Endothelial cell (in vitro differentiated cells): Measurements from ENCODE around the gene NFKB2. TPM values are rescaled to one million over a fixed set of nuclear protein-coding genes. Genes with fewer than 3 reads are reported as not detected.

ENCODE experiments used
- DNase-seq: peaks from one replicate; pipeline ENCODE4 v3.0.0; 2021; ENCODE audit warnings: low spot score
- H3K27ac Mint-ChIP-seq: one replicate; pipeline ENCODE4 v1.8.0; 2021; ENCODE audit warnings: mixed read lengths, inconsistent platforms; ENCODE audit not compliant: unreplicated experiment
- H3K27me3 Mint-ChIP-seq: one replicate; pipeline ENCODE4 v1.8.0; 2021; ENCODE audit warnings: mild to moderate bottlenecking, moderate library complexity, mixed read lengths, inconsistent platforms; ENCODE audit not compliant: unreplicated experiment
- H3K36me3 Mint-ChIP-seq: one replicate; pipeline ENCODE4 v1.8.0; 2021; ENCODE audit warnings: mild to moderate bottlenecking, low read depth, mixed read lengths, inconsistent platforms; ENCODE audit not compliant: unreplicated experiment
- H3K4me1 Mint-ChIP-seq: one replicate; pipeline ENCODE4 v1.8.0; 2021; ENCODE audit warnings: mild to moderate bottlenecking, mixed read lengths, inconsistent platforms; ENCODE audit not compliant: unreplicated experiment
- H3K4me3 Mint-ChIP-seq: one replicate; pipeline ENCODE4 v1.8.0; 2021; ENCODE audit warnings: mild to moderate bottlenecking, mixed read lengths, inconsistent platforms; ENCODE audit not compliant: unreplicated experiment
- H3K9me3 Mint-ChIP-seq: one replicate; pipeline ENCODE4 v1.8.0; 2021; ENCODE audit warnings: mixed read lengths, inconsistent platforms; ENCODE audit not compliant: unreplicated experiment
- CTCF ChIP-seq: fragments of 200-600 bp; sonication (generic); IDR thresholded peaks from one replicate; pipeline ENCODE4 v1.5.0; 2021; ENCODE audit warnings: antibody characterized with exemption; ENCODE audit not compliant: unreplicated experiment
- total RNA-seq: library from RNA; stranded (reverse); fragmentation: NEBNext Ultra II Directional; extraction: Animal tissue kit (Norgen Biotek cat#: 25700); gene quantifications from one replicate; pipeline ENCODE4 v1.2.1, GENCODE V29; 2021; ENCODE audit not compliant: unreplicated experiment

NFKB2 gene
- total RNA-seq, 1 donor from 2014 or later = 14.2 TPM

GRCh38 chr10:102426803-102427287 lies 31.3 kb downstream of the NFKB2 start:
- TF ChIP-seq CTCF = no peak
- no peak overlapping the region for H3K4me3 Mint-ChIP-seq

GRCh38 chr10:102429468-102429867 lies 34.0 kb downstream of the NFKB2 start:
- Mint-ChIP-seq H3K27ac (no peak overlapping the region), H3K4me1 (peaks cover 16% of the 10 kb centered on the region), H3K27me3 (peaks cover 8% of the 10 kb centered on the region), H3K36me3 (peaks cover 2% of the 10 kb centered on the region), H3K9me3 (no peaks in the 10 kb centered on the region), H3K4me3 (no peak overlapping the region)
- DNase-seq = no peak
- TF ChIP-seq CTCF = no peak

More at GRCh38 chr10:102426803-102427287, 31.3 kb downstream of the NFKB2 start:
- peaks cover 13% of the 10 kb centered on the region for H3K4me1 Mint-ChIP-seq
- peaks cover 7% of the 10 kb centered on the region for H3K27me3 Mint-ChIP-seq
- no peak overlapping the region for H3K27ac Mint-ChIP-seq
- DNase-seq = no peak
- H3K9me3 Mint-ChIP-seq = no peaks in the 10 kb centered on the region
- H3K36me3 Mint-ChIP-seq = peaks cover 8% of the 10 kb centered on the region

- no peaks in the 10 kb centered on the region for H3K9me3 Mint-ChIP-seq
- H3K4me3 Mint-ChIP-seq = peak overlapping the region; percentile 96
- no peaks in the 10 kb centered on the region for H3K36me3 Mint-ChIP-seq
- no peak for DNase-seq
- peaks cover 10% of the 10 kb centered on the region for H3K27me3 Mint-ChIP-seq
- TF ChIP-seq CTCF = no peak
- H3K27ac Mint-ChIP-seq = peak overlapping the region; percentile 57
- peaks cover 34% of the 10 kb centered on the region for H3K4me1 Mint-ChIP-seq
These were observed 36.1 kb downstream of the NFKB2 start for GRCh38 chr10:102431452-102432124.

- Mint-ChIP-seq H3K36me3 (no peaks in the 10 kb centered on the region), H3K27ac (peak within 1 kb of the TSS; percentile 74), H3K9me3 (no peaks in the 10 kb centered on the region), H3K4me1 (peaks cover 39% of the 10 kb centered on the region), H3K27me3 (peaks cover 14% of the 10 kb centered on the region), H3K4me3 (peak within 1 kb of the TSS; percentile 96)
- TF ChIP-seq CTCF = no peak
- peak; percentile 95 for DNase-seq
These were observed 36.9 kb downstream of the NFKB2 start, which contains the start of gene CUEDC2 for GRCh38 chr10:102432162-102432950. CUEDC2 (minus strand) TSS chr10:102432574; CDS start chr10:102425188, 7,386 bp downstream.
